ENCODE results near the gene RAB35.

GRCh38 chr12:120157678-120158077 lies 41.1 kb upstream of the RAB35 start:
- TF ChIP-seq FOXM1 (IDR thresholded peaks at IDR 0.05; ENCODE audit: borderline replicate concordance) (no peak), SUZ12 (IDR thresholded peaks at IDR 0.05) (no peak), FOXA1 (IDR thresholded peaks at IDR 0.05) (no peak), HDGF (IDR thresholded peaks at IDR 0.05; ENCODE audit: borderline replicate concordance) (no peak), BHLHE40 (IDR thresholded peaks at IDR 0.05; ENCODE audit: borderline replicate concordance) (no peak), TARDBP (IDR thresholded peaks at IDR 0.05) (no peak), SP1 (IDR thresholded peaks at IDR 0.05) (no peak), ELF4 (IDR thresholded peaks at IDR 0.05) (no peak), FOXK2 (IDR thresholded peaks at IDR 0.05) (no peak), CTBP1 (IDR thresholded peaks at IDR 0.05; ENCODE audit: borderline replicate concordance) (no peak), ARNT (IDR thresholded peaks at IDR 0.05) (no peak), NFRKB (IDR thresholded peaks at IDR 0.05) (no peak)
